ENCODE results near the gene BBLN. TPM values are rescaled to one million over a fixed set of nuclear protein-coding genes. Genes with fewer than 3 reads are reported as not detected.

Gene BBLN
- total and polyA plus RNA-seq, 5 donors from 2014 or later: 70.9 to 176 (median 117) TPM

GRCh38 chr9:128144239-128145181 is 15.6 kb upstream of the BBLN start:
- Histone ChIP-seq H3K4me3 (ENCODE audit: low read depth, low read length) (no peak overlapping the region), H3K9me3 (ENCODE audit: control insufficient read depth in 2 of 2, low read length in 2 of 2) (no peaks in the 10 kb centered on the region), H3K4me1 (ENCODE audit: control insufficient read depth, insufficient read depth, low read length, poor library complexity, severe bottlenecking) (peaks cover 7% of the 10 kb centered on the region), H3K27ac (ENCODE audit: insufficient read depth, low read length, poor library complexity, severe bottlenecking) (no peak overlapping the region), H3K27me3 (ENCODE audit: control insufficient read depth, insufficient read depth, low read length) (no peaks in the 10 kb centered on the region), H3K36me3 (ENCODE audit: control insufficient read depth, insufficient read depth, low read length) (no peaks in the 10 kb centered on the region)
- DNase-seq (no peak), ATAC-seq (ENCODE audit: low read depth in 2 of 2) (no peak)
- Mint-ChIP-seq H3K9me3 (peaks cover 0 to 1% (median 0%) of the 10 kb centered on the region in 7 donors), H3K4me3 (no peak overlapping the region), H3K36me3 (no peaks in the 10 kb centered on the region), H3K27me3 (no peaks in the 10 kb centered on the region), H3K4me1 (peaks cover 2 to 16% (median 5%) of the 10 kb centered on the region in 4 donors), H3K27ac (no peak overlapping the region)

- peaks cover 7% of the 10 kb centered on the region for H3K4me1 ChIP-seq (ENCODE audit: control insufficient read depth, insufficient read depth, low read length, poor library complexity, severe bottlenecking)
- Mint-ChIP-seq H3K9me3 (peaks cover 0 to 1% (median 0%) of the 10 kb centered on the region in 7 donors), H3K4me3 (no peak overlapping the region), H3K4me1 (peaks cover 2 to 16% (median 5%) of the 10 kb centered on the region in 4 donors), H3K36me3 (no peaks in the 10 kb centered on the region), H3K27me3 (no peaks in the 10 kb centered on the region), H3K27ac (no peak overlapping the region)
- H3K4me3 ChIP-seq (ENCODE audit: low read depth, low read length): no peak overlapping the region
- no peak overlapping the region for H3K27ac ChIP-seq (ENCODE audit: insufficient read depth, low read length, poor library complexity, severe bottlenecking)
- H3K36me3 ChIP-seq (ENCODE audit: control insufficient read depth, insufficient read depth, low read length): no peaks in the 10 kb centered on the region
- no peaks in the 10 kb centered on the region for H3K9me3 ChIP-seq (ENCODE audit: control insufficient read depth in 2 of 2, low read length in 2 of 2)
- no peaks in the 10 kb centered on the region for H3K27me3 ChIP-seq (ENCODE audit: control insufficient read depth, insufficient read depth, low read length)
- DNase-seq (no peak), ATAC-seq (ENCODE audit: low read depth in 2 of 2) (no peak)
These were observed 14.5 kb upstream of the BBLN start for GRCh38 chr9:128145536-128145935.

GRCh38 chr9:128145951-128146351 is 14.1 kb upstream of the BBLN start:
- no peak overlapping the region for H3K27ac ChIP-seq (ENCODE audit: insufficient read depth, low read length, poor library complexity, severe bottlenecking)
- ATAC-seq (ENCODE audit: low read depth in 2 of 2) (no peak), DNase-seq (no peak)
- H3K4me3 ChIP-seq (ENCODE audit: low read depth, low read length): no peak overlapping the region
- H3K27me3 ChIP-seq (ENCODE audit: control insufficient read depth, insufficient read depth, low read length): no peaks in the 10 kb centered on the region
- Mint-ChIP-seq H3K4me1 (peaks cover 2 to 16% (median 5%) of the 10 kb centered on the region in 4 donors), H3K4me3 (no peak overlapping the region), H3K27ac (no peak overlapping the region), H3K36me3 (no peaks in the 10 kb centered on the region), H3K9me3 (peaks cover 0 to 1% (median 0%) of the 10 kb centered on the region in 7 donors), H3K27me3 (no peaks in the 10 kb centered on the region)
- no peaks in the 10 kb centered on the region for H3K9me3 ChIP-seq (ENCODE audit: control insufficient read depth in 2 of 2, low read length in 2 of 2)
- peaks cover 7% of the 10 kb centered on the region for H3K4me1 ChIP-seq (ENCODE audit: control insufficient read depth, insufficient read depth, low read length, poor library complexity, severe bottlenecking)
- no peaks in the 10 kb centered on the region for H3K36me3 ChIP-seq (ENCODE audit: control insufficient read depth, insufficient read depth, low read length)

- DNase-seq (no peak), ATAC-seq (ENCODE audit: low read depth in 2 of 2) (no peak)
- Mint-ChIP-seq H3K36me3 (no peaks in the 10 kb centered on the region), H3K27me3 (no peaks in the 10 kb centered on the region), H3K9me3 (peaks cover 0 to 1% (median 0%) of the 10 kb centered on the region in 7 donors), H3K4me1 (peaks cover 2 to 15% (median 5%) of the 10 kb centered on the region in 4 donors), H3K4me3 (no peak overlapping the region), H3K27ac (no peak overlapping the region)
- H3K27me3 ChIP-seq (ENCODE audit: control insufficient read depth, insufficient read depth, low read length): no peaks in the 10 kb centered on the region
- H3K27ac ChIP-seq (ENCODE audit: insufficient read depth, low read length, poor library complexity, severe bottlenecking): no peak overlapping the region
- H3K9me3 ChIP-seq (ENCODE audit: control insufficient read depth in 2 of 2, low read length in 2 of 2): no peaks in the 10 kb centered on the region
- H3K36me3 ChIP-seq (ENCODE audit: control insufficient read depth, insufficient read depth, low read length): no peaks in the 10 kb centered on the region
- no peak overlapping the region for H3K4me3 ChIP-seq (ENCODE audit: low read depth, low read length)
- H3K4me1 ChIP-seq (ENCODE audit: control insufficient read depth, insufficient read depth, low read length, poor library complexity, severe bottlenecking): peaks cover 7% of the 10 kb centered on the region
These were observed 13.4 kb upstream of the BBLN start for GRCh38 chr9:128146591-128147120.

- no peaks in the 10 kb centered on the region for H3K27me3 ChIP-seq (ENCODE audit: control insufficient read depth, insufficient read depth, low read length)
- no peak for ATAC-seq (ENCODE audit: low read depth in 2 of 2)
- H3K4me3 Mint-ChIP-seq: no peak overlapping the region
- H3K36me3 ChIP-seq (ENCODE audit: control insufficient read depth, insufficient read depth, low read length): no peaks in the 10 kb centered on the region
- H3K9me3 Mint-ChIP-seq: peaks cover 0 to 1% (median 0%) of the 10 kb centered on the region in 7 donors
- H3K27ac Mint-ChIP-seq: no peak overlapping the region
- no peaks in the 10 kb centered on the region for H3K4me1 ChIP-seq (ENCODE audit: control insufficient read depth, insufficient read depth, low read length, poor library complexity, severe bottlenecking)
- peaks cover 0 to under 1% (median 0%) of the 10 kb centered on the region in 4 donors for H3K4me1 Mint-ChIP-seq
- DNase-seq: no peak
- H3K36me3 Mint-ChIP-seq: no peaks in the 10 kb centered on the region
- no peaks in the 10 kb centered on the region for H3K27me3 Mint-ChIP-seq
- no peak overlapping the region for H3K27ac ChIP-seq (ENCODE audit: insufficient read depth, low read length, poor library complexity, severe bottlenecking)
- H3K4me3 ChIP-seq (ENCODE audit: low read depth, low read length): no peak overlapping the region
- H3K9me3 ChIP-seq (ENCODE audit: control insufficient read depth in 2 of 2, low read length in 2 of 2): no peaks in the 10 kb centered on the region
These were observed 11.5 kb upstream of the BBLN start for GRCh38 chr9:128148509-128149000.

- no peak for ATAC-seq (ENCODE audit: low read depth in 2 of 2)
- Mint-ChIP-seq H3K27me3 (no peaks in the 10 kb centered on the region), H3K4me3 (peak within 1 kb of the TSS in 1 of 4 donors; percentile 43), H3K4me1 (no peaks in the 10 kb centered on the region), H3K36me3 (no peaks in the 10 kb centered on the region), H3K27ac (peak within 1 kb of the TSS in 2 of 3 donors; percentile 62 to 67), H3K9me3 (peaks cover 0 to 1% (median 0%) of the 10 kb centered on the region in 7 donors)
- no peak for DNase-seq
- H3K36me3 ChIP-seq (ENCODE audit: control insufficient read depth, insufficient read depth, low read length): no peaks in the 10 kb centered on the region
- no peaks in the 10 kb centered on the region for H3K9me3 ChIP-seq (ENCODE audit: control insufficient read depth in 2 of 2, low read length in 2 of 2)
- H3K27ac ChIP-seq (ENCODE audit: insufficient read depth, low read length, poor library complexity, severe bottlenecking): no peak within 1 kb of the TSS
- no peaks in the 10 kb centered on the region for H3K27me3 ChIP-seq (ENCODE audit: control insufficient read depth, insufficient read depth, low read length)
- no peaks in the 10 kb centered on the region for H3K4me1 ChIP-seq (ENCODE audit: control insufficient read depth, insufficient read depth, low read length, poor library complexity, severe bottlenecking)
- H3K4me3 ChIP-seq (ENCODE audit: low read depth, low read length): no peak within 1 kb of the TSS
These were observed 10.9 kb upstream of the BBLN start, which contains the start of gene LCN2 for GRCh38 chr9:128149001-128149701. Gene LCN2 (plus strand): TSS chr9:128149453. CDS start chr9:128149526, 73 bp downstream.

GRCh38 chr9:128149951-128150593 is 10.0 kb upstream of the BBLN start:
- H3K9me3 ChIP-seq (ENCODE audit: control insufficient read depth in 2 of 2, low read length in 2 of 2): no peaks in the 10 kb centered on the region
- no peak for ATAC-seq (ENCODE audit: low read depth in 2 of 2)
- H3K4me1 ChIP-seq (ENCODE audit: control insufficient read depth, insufficient read depth, low read length, poor library complexity, severe bottlenecking): no peaks in the 10 kb centered on the region
- Mint-ChIP-seq H3K36me3 (no peaks in the 10 kb centered on the region), H3K4me1 (no peaks in the 10 kb centered on the region), H3K4me3 (peak overlapping the region in 1 of 4 donors; percentile 43), H3K27me3 (no peaks in the 10 kb centered on the region), H3K27ac (peak overlapping the region in 2 of 3 donors; percentile 62 to 67), H3K9me3 (peaks cover 0 to 1% (median 0%) of the 10 kb centered on the region in 7 donors)
- DNase-seq: no peak
- H3K27me3 ChIP-seq (ENCODE audit: control insufficient read depth, insufficient read depth, low read length): no peaks in the 10 kb centered on the region
- no peak overlapping the region for H3K27ac ChIP-seq (ENCODE audit: insufficient read depth, low read length, poor library complexity, severe bottlenecking)
- no peaks in the 10 kb centered on the region for H3K36me3 ChIP-seq (ENCODE audit: control insufficient read depth, insufficient read depth, low read length)
- H3K4me3 ChIP-seq (ENCODE audit: low read depth, low read length): no peak overlapping the region
